Lower lobe of right lung (tissue), 2 donors: ENCODE results near the gene PCBP3. TPM values are rescaled to one million over a fixed set of nuclear protein-coding genes. Genes with fewer than 3 reads are reported as not detected.

ENCODE experiments used
- ATAC-seq, 2 donors: fragments of 200-7000 bp; cut with Tn5 transposase; one replicate each; pipeline ENCODE4 v1.9.1; 2020 to 2022; ENCODE audit warnings: mild to moderate bottlenecking in 2 of 2, moderate library complexity in 2 of 2
- DNase-seq: peaks from one replicate; pipeline ENCODE4 v3.0.0-alpha.2; 2020
- H3K27ac ChIP-seq: fragments of 200-600 bp; one replicate; pipeline ENCODE4 v1.8.0; 2022
- H3K27me3 ChIP-seq: fragments of 200-600 bp; one replicate; pipeline ENCODE4 v1.8.0; 2022; ENCODE audit warnings: low read depth
- H3K36me3 ChIP-seq: fragments of 200-600 bp; one replicate; pipeline ENCODE4 v1.8.0; 2022; ENCODE audit warnings: mild to moderate bottlenecking
- H3K4me1 ChIP-seq: fragments of 200-600 bp; one replicate; pipeline ENCODE4 v1.8.0; 2022
- H3K4me3 ChIP-seq: fragments of 200-600 bp; one replicate; pipeline ENCODE4 v1.8.0; 2022; ENCODE audit warnings: mild to moderate bottlenecking
- H3K9me3 ChIP-seq: fragments of 200-600 bp; one replicate; pipeline ENCODE4 v1.8.0; 2022
- intact Hi-C: fragments of 100-400 bp; cut with DNase I; formaldehyde crosslinking; loops from one replicate; pipeline ENCODE4 v1.11.0; 2022
- total RNA-seq: library from RNA; stranded (reverse); fragmentation: NEBNext Ultra II Directional; extraction: Animal tissue kit (Norgen Biotek cat#: 25700); gene quantifications from one replicate; pipeline ENCODE4 v1.2.1, GENCODE V29; 2021
- TF ChIP-seq, protein P1 (sequence below): fragments of 200-600 bp; IDR thresholded peaks from one replicate; pipeline ENCODE4 v1.8.0; 2022; ENCODE audit warnings: antibody characterized with exemption, mild to moderate bottlenecking
- donor health status: DM: no; HTN: yes; CAD: no; lungs with severe emphysema.

Gene PCBP3
- total RNA-seq, 1 donor from 2014 or later: 4.5 TPM

DNA sequence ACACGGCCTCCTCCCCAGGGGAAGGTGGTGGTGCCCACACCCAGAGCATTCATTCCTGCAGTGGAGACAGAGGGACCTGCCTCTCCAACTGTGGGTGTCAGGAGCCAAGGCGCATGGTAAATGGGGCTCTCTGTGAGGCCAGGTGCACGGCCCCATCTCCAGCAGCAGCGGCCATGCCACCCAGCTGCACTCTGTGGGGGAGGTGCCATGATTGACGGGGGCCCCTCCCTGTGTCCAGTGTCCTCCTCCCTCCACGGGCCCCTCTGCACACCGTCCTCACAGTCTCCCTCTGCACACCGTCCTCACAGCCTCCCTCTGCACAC is 254.5 kb downstream of the PCBP3 start:
- Histone ChIP-seq H3K27me3 (no peaks in the 10 kb centered on the region), H3K4me3 (no peak overlapping the region), H3K4me1 (peaks cover 7% of the 10 kb centered on the region), H3K27ac (no peak overlapping the region), H3K36me3 (no peaks in the 10 kb centered on the region), H3K9me3 (no peaks in the 10 kb centered on the region)
- DNase-seq: no peak
- TF ChIP-seq, protein P1, sequence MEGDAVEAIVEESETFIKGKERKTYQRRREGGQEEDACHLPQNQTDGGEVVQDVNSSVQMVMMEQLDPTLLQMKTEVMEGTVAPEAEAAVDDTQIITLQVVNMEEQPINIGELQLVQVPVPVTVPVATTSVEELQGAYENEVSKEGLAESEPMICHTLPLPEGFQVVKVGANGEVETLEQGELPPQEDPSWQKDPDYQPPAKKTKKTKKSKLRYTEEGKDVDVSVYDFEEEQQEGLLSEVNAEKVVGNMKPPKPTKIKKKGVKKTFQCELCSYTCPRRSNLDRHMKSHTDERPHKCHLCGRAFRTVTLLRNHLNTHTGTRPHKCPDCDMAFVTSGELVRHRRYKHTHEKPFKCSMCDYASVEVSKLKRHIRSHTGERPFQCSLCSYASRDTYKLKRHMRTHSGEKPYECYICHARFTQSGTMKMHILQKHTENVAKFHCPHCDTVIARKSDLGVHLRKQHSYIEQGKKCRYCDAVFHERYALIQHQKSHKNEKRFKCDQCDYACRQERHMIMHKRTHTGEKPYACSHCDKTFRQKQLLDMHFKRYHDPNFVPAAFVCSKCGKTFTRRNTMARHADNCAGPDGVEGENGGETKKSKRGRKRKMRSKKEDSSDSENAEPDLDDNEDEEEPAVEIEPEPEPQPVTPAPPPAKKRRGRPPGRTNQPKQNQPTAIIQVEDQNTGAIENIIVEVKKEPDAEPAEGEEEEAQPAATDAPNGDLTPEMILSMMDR: no peak
- intact Hi-C loops: no loop called here
- ATAC-seq: no peak

DNA sequence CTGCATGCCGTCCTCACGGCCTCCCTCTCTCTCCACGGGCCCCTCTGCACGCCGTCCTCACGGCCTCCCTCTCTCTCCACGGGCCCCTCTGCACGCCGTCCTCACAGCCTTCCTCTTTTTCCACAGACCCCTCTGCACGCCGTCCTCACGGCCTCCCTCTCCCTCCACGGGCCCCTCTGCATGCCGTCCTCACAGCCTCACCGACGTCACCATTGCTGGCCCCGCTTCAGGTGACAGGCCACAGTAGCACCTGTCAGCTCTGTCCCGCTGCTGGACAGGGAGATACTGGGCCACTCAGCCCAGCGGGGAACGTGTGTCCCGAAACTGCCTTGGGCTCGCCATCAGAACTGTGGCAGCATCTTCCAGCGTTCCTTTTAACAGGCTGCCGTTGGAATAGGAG is 255.3 kb downstream of the PCBP3 start:
- intact Hi-C loops: no loop called here
- DNase-seq: peak; percentile 28
- H3K27ac ChIP-seq: no peak overlapping the region

DNA sequence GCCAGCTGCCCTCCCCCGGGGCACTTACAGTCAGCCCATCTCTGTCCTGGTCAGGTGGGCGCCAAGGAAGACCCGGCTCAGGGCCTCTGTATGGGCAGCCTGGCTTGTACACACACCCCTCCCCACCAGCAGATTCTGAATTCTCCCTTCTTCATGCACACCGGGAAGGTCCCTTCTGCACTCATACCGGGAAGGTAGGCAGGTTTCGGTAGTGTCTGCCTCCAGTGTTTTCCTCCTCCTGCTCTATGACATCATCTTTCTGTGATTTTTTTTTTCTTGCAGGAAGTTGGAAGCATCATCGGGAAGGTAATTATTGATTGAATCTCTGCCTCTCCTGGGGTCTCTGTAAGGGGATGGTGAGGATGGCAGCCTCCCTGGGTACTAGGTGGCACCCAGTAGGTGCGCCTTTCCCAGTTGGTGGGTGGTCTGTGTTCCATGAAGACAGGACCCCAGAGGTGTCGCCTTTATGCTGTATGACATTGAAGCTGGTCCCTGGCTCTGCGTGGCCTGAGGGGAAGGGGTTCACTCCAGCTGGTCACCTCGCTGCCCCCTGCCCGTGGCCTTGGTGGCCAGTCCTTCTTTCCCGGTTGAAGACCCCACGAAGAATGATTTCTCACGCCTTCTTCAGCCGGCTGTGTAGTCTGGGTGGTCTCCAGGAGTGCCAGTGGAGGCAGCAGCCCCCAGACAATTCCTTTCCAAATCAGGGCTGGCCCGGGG is 255.9 kb downstream of the PCBP3 start:
- no peak for ATAC-seq
- H3K27me3 ChIP-seq: no peaks in the 10 kb centered on the region
- H3K4me3 ChIP-seq: no peak overlapping the region
- DNase-seq: peak; percentile 33
- H3K27ac ChIP-seq: no peak overlapping the region
- TF ChIP-seq, protein P1: no peak
- no peaks in the 10 kb centered on the region for H3K4me1 ChIP-seq
- intact Hi-C loops: no loop called here
- H3K36me3 ChIP-seq: no peaks in the 10 kb centered on the region
- no peaks in the 10 kb centered on the region for H3K9me3 ChIP-seq

More for the DNA sequence above, 255.3 kb downstream of the PCBP3 start:
- H3K27me3 ChIP-seq: no peaks in the 10 kb centered on the region
- no peak overlapping the region for H3K4me3 ChIP-seq
- H3K36me3 ChIP-seq: no peaks in the 10 kb centered on the region
- H3K9me3 ChIP-seq: no peaks in the 10 kb centered on the region
- peaks cover 4% of the 10 kb centered on the region for H3K4me1 ChIP-seq
- ATAC-seq: no peak
- TF ChIP-seq, protein P1: no peak

DNA sequence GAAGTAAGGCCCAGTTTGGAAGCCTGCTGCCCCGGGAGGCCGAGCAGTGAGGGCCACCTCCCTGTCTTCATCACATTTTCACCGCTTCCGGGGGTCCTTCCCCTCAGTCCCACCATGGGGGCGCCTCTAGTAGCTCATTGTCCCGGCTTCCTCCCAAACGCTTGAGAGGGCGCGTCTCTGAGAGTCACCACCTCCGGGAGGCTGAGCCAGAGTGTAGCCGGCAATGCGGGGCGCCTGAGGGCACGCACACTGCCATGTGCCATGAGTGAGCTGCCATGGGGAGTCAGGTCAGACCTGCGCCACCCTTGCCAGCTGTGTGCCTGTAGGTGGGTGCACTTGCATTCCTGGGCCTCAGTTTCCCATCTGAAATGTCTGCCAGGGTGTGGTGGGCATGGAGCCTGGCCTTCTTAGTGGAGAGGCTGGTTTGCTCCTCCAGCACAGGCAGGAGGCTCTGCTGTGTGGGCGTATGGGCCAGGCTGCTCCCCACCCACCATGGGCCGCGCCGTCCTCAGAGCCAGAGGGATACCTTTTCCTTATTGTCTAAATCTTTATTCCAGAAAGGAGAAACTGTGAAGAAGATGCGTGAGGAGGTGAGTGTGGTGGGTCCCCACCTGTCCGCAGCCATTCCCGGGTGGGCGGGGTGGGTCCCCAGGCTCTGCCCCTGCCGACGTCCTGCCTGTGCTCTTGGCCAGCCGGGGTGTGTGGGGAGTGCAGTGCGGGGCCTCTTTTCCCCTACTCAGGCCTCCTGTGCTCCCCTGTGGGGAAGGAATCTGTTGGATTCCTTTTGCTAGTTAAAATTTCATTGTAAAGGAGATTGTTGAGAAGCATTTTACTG is 256.7 kb downstream of the PCBP3 start:
- H3K4me1 ChIP-seq: no peaks in the 10 kb centered on the region
- no peaks in the 10 kb centered on the region for H3K27me3 ChIP-seq
- DNase-seq: peak; percentile 30
- TF ChIP-seq, protein P1: no peak
- intact Hi-C loops: no loop called here
- no peaks in the 10 kb centered on the region for H3K36me3 ChIP-seq
- ATAC-seq: no peak
- no peak overlapping the region for H3K27ac ChIP-seq
- H3K9me3 ChIP-seq: no peaks in the 10 kb centered on the region
- H3K4me3 ChIP-seq: no peak overlapping the region

DNA sequence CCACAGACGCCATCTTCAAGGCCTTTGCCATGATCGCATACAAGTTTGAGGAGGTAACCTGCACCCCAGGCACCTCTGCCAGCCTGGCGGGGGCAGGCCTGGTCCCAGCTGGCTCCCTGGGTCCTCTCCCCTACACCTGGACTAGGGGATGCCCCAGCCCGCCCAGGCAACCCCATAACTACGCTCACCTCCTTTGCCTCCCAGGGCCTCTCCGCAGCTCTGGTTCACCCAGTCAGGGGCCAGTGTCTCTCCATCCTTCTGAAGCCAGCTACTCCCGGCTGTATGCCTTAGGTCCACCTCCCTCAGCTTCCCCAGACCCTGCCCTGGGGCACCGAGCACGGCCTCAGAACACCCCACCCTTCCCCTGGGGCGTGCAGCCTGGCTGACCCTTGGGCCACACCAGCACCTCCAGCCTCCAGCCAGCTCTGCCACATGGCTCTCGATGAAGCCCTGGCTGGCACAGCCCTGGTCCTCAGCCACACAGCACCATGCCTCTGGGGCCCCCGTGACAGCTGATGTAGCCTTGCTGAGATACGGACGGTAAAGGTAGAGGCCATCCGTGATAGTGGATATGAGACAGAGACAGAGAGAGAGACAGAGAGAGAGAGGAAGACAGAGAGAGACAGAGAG is 257.7 kb downstream of the PCBP3 start:
- TF ChIP-seq, protein P1: no peak
- H3K4me3 ChIP-seq: no peak overlapping the region
- H3K36me3 ChIP-seq: no peaks in the 10 kb centered on the region
- no peak overlapping the region for H3K27ac ChIP-seq
- no peaks in the 10 kb centered on the region for H3K27me3 ChIP-seq
- no peaks in the 10 kb centered on the region for H3K9me3 ChIP-seq
- H3K4me1 ChIP-seq: no peaks in the 10 kb centered on the region
- intact Hi-C loops: no loop called here
- DNase-seq: peak; percentile 30
- ATAC-seq: no peak
